CD4-positive, alpha-beta T cell (primary cell): Measurements from ENCODE around the gene KCNK15. TPM values are rescaled to one million over a fixed set of nuclear protein-coding genes. Genes with fewer than 3 reads are reported as not detected.

Experiments used
- ATAC-seq: fragments of 200-7000 bp; cut with Tn5 transposase; one replicate; pipeline ENCODE4 v1.10.0; 2022; ENCODE audit warnings: mild to moderate bottlenecking; ENCODE audit not compliant: poor library complexity
- CTCF ChIA-PET: fragments of 350-600 bp; sonication (Branson Sonifier 250); formaldehyde crosslinking; loops from one replicate; lab custom pipeline; 2021; ENCODE audit warnings: antibody characterized with exemption, inconsistent platforms; lab: Charles Lee
- POLR2A ChIA-PET: fragments of 350-600 bp; sonication (Branson Sonifier 250); formaldehyde crosslinking; loops from one replicate; lab custom pipeline; 2021; ENCODE audit warnings: antibody characterized with exemption, inconsistent platforms; lab: Charles Lee
- DNase-seq, 14 experiments: peaks; one replicate each; pipeline ENCODE4 v3.0.0-alpha.2; 2013 to 2020; ENCODE audit warnings: mixed read lengths in 2 of 14
- H3K27ac ChIP-seq, 2 donors: one replicate each; pipeline versions ENCODE4 v1.5.1 to v1.7.0; 2013; ENCODE audit warnings: low read length in 2 of 2, low read depth in 1 of 2, mild to moderate bottlenecking in 1 of 2
- H3K27me3 ChIP-seq, 2 experiments: 1 replicate in 1 of 2; 2 replicates in 1 of 2; pipeline versions ENCODE4 v1.6.1 to v1.7.0; 2013; ENCODE audit warnings: low read length in 2 of 2, control low read depth in 1 of 2, mild to moderate bottlenecking in 1 of 2, moderate library complexity in 1 of 2; ENCODE audit not compliant: insufficient read depth in 2 of 2, control insufficient read depth in 1 of 2
- H3K36me3 ChIP-seq: one replicate; pipeline ENCODE4 v1.6.1; 2013; ENCODE audit warnings: low read length, control low read depth; ENCODE audit not compliant: insufficient read depth
- H3K4me1 ChIP-seq: one replicate; pipeline ENCODE4 v1.6.1; 2013; ENCODE audit warnings: low read length, control low read depth; ENCODE audit not compliant: insufficient read depth
- H3K4me3 ChIP-seq: one replicate; pipeline ENCODE4 v1.5.1; 2013; ENCODE audit warnings: mild to moderate bottlenecking, low read length, moderate library complexity
- H3K9me3 ChIP-seq, 2 experiments: 1 replicate in 1 of 2; 2 replicates in 1 of 2; pipeline versions ENCODE4 v1.6.1 to v1.7.0; 2013; ENCODE audit warnings: low read length in 2 of 2, mild to moderate bottlenecking in 2 of 2, control low read depth in 1 of 2, moderate library complexity in 1 of 2; ENCODE audit not compliant: control insufficient read depth in 1 of 2, insufficient read depth in 1 of 2
- H3K27ac Mint-ChIP-seq: one replicate; pipeline ENCODE4 v1.8.0; 2020; ENCODE audit warnings: mixed read lengths
- H3K27me3 Mint-ChIP-seq: one replicate; pipeline ENCODE4 v1.8.0; 2021; ENCODE audit warnings: mixed read lengths
- H3K36me3 Mint-ChIP-seq: one replicate; pipeline ENCODE4 v1.8.0; 2021; ENCODE audit warnings: low read depth, mixed read lengths
- H3K4me1 Mint-ChIP-seq: one replicate; pipeline ENCODE4 v1.8.0; 2021; ENCODE audit warnings: low read depth, mixed read lengths
- H3K4me3 Mint-ChIP-seq: one replicate; pipeline ENCODE4 v1.8.0; 2020; ENCODE audit warnings: mild to moderate bottlenecking, mixed read lengths
- H3K9me3 Mint-ChIP-seq: one replicate; pipeline ENCODE4 v1.8.0; 2020; ENCODE audit warnings: mixed read lengths
- intact Hi-C, 2 experiments: fragments of 100-400 bp; cut with DNase I in 1 of 2; cut with micrococcal nuclease in 1 of 2; formaldehyde crosslinking; loops; one replicate each; pipeline versions ENCODE4 v1.15.1 to v1.9.0; 2023 to 2025; cut with DNase I, micrococcal nuclease
- total RNA-seq, 174 experiments: library from RNA in 2 of 174; stranded (reverse) in 2 of 174; gene quantifications; one replicate each; pipeline ENCODE4 v1.2.3 and lab custom pipeline; 2021 to 2026
- TF ChIP-seq, protein P1 (sequence below): fragments of 200-600 bp; IDR thresholded peaks from one replicate; pipeline ENCODE4 v1.8.0; 2022; ENCODE audit warnings: antibody characterized with exemption, mild to moderate bottlenecking

The KCNK15 gene
- total RNA-seq, 2 experiments from 2014 or later: not detected

- no peak overlapping the region for H3K27ac Mint-ChIP-seq
- DNase-seq: no peak
- intact Hi-C loops: loop anchor here (2.0 to 10.0 kb wide), 5 partner anchors 115 to 616 kb away; partner anchors contain the start of genes FITM2 (in 1 of the 2) and TTPAL (in 1 of the 2)
- ChIA-PET CTCF (interaction anchor here (1.9 kb wide), 1 partner anchor 49 kb away, joined by 7 read pairs; no protein-coding TSS in a partner anchor), POLR2A (no interaction called here)
- H3K4me1 Mint-ChIP-seq: peaks cover 10% of the 10 kb centered on the region
- H3K9me3 ChIP-seq: no peaks in the 10 kb centered on the region
- H3K36me3 Mint-ChIP-seq: no peaks in the 10 kb centered on the region
- no peaks in the 10 kb centered on the region for H3K27me3 Mint-ChIP-seq
- no peaks in the 10 kb centered on the region for H3K36me3 ChIP-seq
- TF ChIP-seq, protein P1, sequence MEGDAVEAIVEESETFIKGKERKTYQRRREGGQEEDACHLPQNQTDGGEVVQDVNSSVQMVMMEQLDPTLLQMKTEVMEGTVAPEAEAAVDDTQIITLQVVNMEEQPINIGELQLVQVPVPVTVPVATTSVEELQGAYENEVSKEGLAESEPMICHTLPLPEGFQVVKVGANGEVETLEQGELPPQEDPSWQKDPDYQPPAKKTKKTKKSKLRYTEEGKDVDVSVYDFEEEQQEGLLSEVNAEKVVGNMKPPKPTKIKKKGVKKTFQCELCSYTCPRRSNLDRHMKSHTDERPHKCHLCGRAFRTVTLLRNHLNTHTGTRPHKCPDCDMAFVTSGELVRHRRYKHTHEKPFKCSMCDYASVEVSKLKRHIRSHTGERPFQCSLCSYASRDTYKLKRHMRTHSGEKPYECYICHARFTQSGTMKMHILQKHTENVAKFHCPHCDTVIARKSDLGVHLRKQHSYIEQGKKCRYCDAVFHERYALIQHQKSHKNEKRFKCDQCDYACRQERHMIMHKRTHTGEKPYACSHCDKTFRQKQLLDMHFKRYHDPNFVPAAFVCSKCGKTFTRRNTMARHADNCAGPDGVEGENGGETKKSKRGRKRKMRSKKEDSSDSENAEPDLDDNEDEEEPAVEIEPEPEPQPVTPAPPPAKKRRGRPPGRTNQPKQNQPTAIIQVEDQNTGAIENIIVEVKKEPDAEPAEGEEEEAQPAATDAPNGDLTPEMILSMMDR: no peak
- H3K4me1 ChIP-seq: peaks cover 14% of the 10 kb centered on the region
- no peak overlapping the region for H3K4me3 Mint-ChIP-seq
- ATAC-seq: no peak
- H3K4me3 ChIP-seq: no peak overlapping the region
- H3K27ac ChIP-seq: no peak overlapping the region
- no peaks in the 10 kb centered on the region for H3K9me3 Mint-ChIP-seq
- H3K27me3 ChIP-seq: no peaks in the 10 kb centered on the region
Measured at GRCh38 chr20:44732327-44732726, 13.3 kb upstream of the KCNK15 start.

DNA sequence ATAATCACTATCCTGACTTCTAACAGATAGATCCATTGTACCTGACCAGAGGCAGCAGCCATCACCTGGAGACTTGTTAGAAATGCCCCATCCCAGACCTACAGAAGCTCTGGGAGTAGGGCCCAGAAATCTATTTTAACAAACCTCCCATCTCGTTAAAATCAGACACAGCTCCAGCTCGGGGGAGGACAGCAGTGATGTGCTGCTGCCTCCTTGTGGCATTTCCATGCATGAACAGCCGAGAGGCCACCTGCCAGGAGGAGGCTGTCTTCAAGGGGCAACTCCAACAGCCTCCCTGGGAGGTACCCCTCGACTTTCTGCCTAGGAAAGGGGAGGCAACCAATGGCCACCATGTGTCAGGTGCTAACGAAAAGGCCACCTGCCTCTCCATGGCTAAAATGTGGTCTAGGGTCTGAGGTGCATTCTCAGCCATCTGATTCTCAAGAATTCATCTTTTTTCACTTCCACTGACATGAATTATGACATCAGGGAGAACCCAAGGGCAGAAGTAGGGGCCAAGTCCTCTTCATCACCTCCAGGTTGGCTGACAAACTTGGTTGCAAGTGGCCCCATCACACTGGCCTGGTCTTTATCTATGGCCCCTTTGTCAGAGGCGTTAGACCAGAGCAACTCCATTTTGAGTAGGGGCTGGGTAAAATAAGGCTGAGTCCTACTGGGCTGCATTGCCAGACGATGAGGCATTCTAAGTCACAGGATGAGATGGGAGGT, 12.2 kb upstream of the KCNK15 start:
- no peak overlapping the region for H3K4me3 ChIP-seq

GRCh38 chr20:44734938-44735337, 10.7 kb upstream of the KCNK15 start:
- no peaks in the 10 kb centered on the region for H3K27me3 ChIP-seq
- Mint-ChIP-seq H3K9me3 (no peaks in the 10 kb centered on the region), H3K27me3 (no peaks in the 10 kb centered on the region), H3K27ac (no peak overlapping the region), H3K4me3 (no peak overlapping the region), H3K36me3 (no peaks in the 10 kb centered on the region), H3K4me1 (peaks cover 16% of the 10 kb centered on the region)
- TF ChIP-seq, protein P1: no peak
- H3K36me3 ChIP-seq: no peaks in the 10 kb centered on the region
- peaks cover 14% of the 10 kb centered on the region for H3K4me1 ChIP-seq
- intact Hi-C loops: loop anchor here (5.0 to 10.0 kb wide), 5 partner anchors 118 to 1148 kb away; partner anchors contain the start of genes FITM2 (in 1 of the 2) and TTPAL (in 1 of the 2)
- no peak overlapping the region for H3K27ac ChIP-seq
- no peaks in the 10 kb centered on the region for H3K9me3 ChIP-seq
- H3K4me3 ChIP-seq: no peak overlapping the region
- POLR2A ChIA-PET: no interaction called here
- CTCF ChIA-PET: no interaction called here
- DNase-seq: no peak
- ATAC-seq: no peak

More for the DNA sequence above, 12.2 kb upstream of the KCNK15 start:
- no peaks in the 10 kb centered on the region for H3K36me3 ChIP-seq
- peaks cover 14% of the 10 kb centered on the region for H3K4me1 ChIP-seq
- H3K4me1 Mint-ChIP-seq: peaks cover 11% of the 10 kb centered on the region
- DNase-seq (peak; percentile 38 to 81 (median 50)), ATAC-seq (peak; percentile 74)
- no peaks in the 10 kb centered on the region for H3K36me3 Mint-ChIP-seq
- ChIA-PET POLR2A (no interaction called here), CTCF (interaction anchor here (0.9 to 1.9 kb wide), 2 partner anchors 50 to 349 kb away, joined by 3 to 7 read pairs; no protein-coding TSS in a partner anchor)
- TF ChIP-seq, protein P1: peak; percentile 65
- no peaks in the 10 kb centered on the region for H3K9me3 Mint-ChIP-seq
- no peak overlapping the region for H3K27ac Mint-ChIP-seq
- H3K27ac ChIP-seq: no peak overlapping the region
- intact Hi-C loops: loop anchor here (1.0 to 10.0 kb wide), 10 partner anchors 48 to 617 kb away; partner anchors contain the start of genes FITM2 (in 1 of the 2) and TTPAL (in 1 of the 2)
- H3K4me3 Mint-ChIP-seq: no peak overlapping the region
- no peaks in the 10 kb centered on the region for H3K9me3 ChIP-seq
- no peaks in the 10 kb centered on the region for H3K27me3 ChIP-seq
- H3K27me3 Mint-ChIP-seq: no peaks in the 10 kb centered on the region
